Middle frontal gyrus (tissue), 1 donor: ENCODE results near the gene EXOC4.

Experiments used
- DNase-seq: peaks from one replicate; pipeline ENCODE4 v3.0.0-alpha.2; 2015; ENCODE audit warnings: low spot score; ENCODE audit errors: extremely low spot score

The EXOC4 gene

DNA sequence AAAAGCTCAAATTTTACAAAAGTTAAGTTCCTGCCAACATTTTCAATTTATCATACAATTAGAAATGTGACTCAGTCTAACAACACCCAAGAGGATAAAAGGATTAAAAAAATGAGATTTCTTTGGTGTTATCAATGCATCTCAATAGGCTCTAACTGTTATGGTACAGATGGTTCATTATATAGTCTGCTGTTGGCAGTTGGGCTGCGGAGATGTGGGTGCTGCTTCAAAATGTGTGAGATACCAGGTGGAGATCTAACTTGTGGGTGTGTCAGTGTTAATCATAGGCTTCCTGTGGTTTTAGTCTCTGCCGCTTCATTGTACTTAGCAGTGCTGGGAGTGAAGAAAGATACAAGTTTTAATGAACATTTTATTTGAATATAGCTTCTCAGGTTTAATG lies 231.2 kb downstream of the EXOC4 start:
- peak; percentile 14 for DNase-seq

DNA sequence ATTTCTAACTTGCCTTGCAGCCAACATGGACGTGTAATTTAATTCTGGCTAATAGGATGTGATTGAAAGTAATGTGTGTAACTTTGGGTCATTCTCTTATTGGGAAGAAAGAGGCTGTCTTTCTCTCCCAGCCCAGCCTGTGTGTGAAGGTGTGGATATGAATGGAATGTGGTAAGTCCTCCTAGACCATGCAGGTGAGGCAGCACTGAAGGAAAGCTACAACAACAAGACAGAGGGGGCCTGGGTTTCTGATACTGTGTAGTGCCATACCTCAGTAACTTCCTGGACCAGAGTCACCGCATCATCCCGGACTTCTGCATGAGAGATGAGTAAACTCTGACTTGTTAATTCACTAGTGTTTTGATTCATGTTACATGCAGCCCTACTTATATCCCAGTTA lies 237.0 kb downstream of the EXOC4 start:
- no peak for DNase-seq

DNA sequence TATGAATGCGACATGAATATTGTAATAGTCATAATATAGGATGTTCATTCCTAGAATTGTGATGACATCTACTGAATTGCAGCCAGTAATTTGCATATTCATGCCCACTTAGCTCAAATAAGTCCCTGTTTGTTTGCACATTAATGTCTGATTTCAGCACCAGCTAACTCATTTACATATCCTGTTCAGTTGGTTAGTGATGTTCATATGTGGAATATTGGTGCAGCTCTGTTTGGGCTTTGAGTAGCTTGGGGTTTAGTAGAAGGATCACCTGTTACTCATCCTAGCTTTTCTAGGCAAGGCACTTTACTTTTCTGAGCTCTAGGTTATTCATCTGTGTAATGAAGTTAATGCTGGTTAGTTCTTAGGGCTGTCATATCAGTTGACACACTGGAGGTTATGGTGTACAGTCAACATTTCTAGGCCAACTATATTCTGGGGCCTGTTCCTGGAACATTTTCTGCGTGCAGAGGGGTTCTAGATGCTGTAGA lies 238.4 kb downstream of the EXOC4 start:
- no peak for DNase-seq

DNA sequence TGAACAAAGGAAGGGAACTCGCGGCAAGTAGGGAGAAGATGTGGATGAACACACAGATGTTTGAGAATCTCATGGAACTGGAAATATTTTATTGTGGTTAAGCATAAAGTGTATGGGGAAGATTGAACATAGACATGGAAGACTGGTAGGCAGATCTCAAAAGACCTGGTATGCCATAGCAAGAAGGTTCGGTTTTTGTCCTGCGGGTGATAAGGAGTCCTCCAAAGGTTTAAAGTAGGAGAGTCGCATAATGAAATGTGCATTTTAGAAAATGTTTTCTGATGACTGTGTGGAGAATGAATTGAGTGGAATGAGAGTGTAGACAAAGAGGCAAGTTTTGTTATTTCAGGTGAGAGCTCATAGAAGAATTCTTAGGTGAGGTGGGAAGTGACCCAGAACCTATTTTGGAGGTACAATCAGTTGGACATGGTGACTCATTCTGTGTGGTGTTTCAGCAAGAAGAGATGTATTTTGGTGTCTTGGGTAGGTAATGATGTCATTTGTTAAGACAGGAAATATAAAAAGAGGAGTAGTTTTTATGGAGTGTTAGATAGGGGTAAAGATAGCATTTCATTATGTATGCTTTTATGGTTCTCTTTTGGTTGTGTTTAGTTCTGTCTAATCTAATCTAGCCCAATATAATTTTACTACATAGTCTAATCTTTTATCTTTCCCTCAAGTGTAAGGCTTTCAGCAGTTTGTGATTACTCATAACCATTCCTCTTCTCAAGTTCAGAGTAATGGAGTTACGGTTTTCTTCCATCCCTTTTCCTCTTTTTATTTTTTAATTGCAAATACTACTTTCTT lies 239.2 kb downstream of the EXOC4 start:
- no peak for DNase-seq

DNA sequence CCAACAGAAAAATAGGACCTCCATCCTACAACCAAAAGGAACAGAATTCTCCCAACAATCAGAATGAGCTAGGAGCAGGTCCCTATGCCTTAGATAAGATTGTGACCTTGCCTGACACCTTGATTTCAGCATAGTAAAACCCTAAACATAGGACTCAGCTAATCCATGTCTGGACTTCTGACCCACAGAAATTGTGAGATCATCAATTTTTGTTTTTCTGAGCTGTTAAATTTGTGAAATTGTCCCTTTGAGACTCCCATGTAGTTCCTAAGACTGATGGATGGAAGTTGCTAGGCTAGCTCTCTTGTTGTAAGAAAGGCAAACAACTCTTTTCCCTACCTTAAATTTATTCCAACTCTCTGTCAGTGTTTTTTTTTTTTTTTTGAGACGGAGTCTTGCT lies 244.2 kb downstream of the EXOC4 start:
- no peak for DNase-seq

DNA sequence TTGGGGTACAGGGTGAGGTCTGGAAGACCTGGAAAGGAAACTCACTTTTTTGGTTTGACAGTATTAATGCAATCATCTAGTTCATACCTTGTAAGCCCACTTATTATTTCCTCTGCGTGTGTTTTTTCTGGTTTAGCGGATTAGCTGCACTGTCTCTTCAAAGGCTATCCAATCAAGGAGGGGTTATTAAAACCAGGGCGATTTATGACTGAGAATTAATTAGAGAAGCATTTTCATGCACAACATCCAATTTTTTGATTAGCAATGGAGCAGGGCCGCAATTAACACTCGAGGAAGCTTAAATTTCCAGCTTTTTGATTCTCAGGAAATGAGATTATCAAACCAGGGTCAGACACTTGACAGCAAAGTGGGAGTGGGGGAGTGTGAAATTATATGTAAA lies 248.9 kb downstream of the EXOC4 start:
- DNase-seq, result no peak

DNA sequence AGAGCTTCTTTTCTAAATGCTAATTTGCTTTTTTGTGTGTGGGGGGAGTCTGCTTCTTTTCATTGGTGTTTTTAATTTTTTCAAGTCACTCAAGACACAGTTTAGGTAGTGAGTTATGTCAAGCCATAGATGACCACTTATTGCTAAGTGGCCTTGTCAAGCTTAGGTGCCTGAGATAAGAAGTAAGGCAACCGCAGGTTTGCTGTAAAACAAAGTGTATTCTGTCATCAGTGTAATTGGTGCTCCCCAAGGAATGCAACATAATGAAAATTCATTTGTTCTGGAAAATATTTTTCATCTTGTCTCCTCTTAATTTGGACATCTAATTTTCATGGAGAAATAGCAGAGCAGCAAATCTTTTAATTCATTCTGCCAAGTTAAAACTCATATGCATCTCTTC lies 249.6 kb downstream of the EXOC4 start:
- no peak for DNase-seq

DNA sequence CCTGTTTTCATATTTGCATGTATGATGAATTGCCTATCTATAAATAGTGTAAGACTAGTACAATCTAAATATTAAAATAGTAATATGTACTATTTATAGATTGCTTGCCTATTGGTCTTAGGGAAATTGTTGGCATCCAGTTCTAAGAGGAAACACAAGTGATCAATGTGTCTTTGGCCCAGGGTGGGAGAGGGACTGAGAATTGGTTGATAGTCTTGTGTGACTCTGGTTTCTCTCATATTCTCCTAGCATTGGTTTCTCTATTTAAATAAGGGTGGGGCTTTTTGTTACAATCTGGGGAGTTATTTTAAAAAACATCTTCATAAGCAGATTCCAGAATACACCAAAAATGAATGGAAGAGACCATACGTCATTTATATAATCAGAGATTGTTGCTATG lies 250.1 kb downstream of the EXOC4 start:
- no peak for DNase-seq

DNA sequence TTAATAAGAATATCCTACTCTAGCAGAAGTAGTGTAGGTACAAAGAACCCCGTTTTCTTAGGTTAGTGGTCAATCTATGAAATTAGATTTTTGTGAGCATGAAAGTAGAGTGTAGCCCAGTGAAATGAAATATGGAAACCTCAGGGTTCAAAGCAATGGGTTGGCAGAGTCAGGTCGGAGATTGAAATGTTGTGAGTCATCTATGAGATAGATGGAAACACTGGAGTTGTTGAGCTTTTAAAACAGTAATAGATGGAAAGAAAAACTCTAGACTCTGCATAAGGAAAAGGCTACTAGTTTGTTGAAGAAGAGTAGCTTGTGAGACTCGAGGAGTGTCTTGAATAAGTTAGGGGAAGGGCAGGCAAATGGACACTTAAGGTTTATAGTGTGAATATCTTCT lies 251.9 kb downstream of the EXOC4 start:
- no peak for DNase-seq

DNA sequence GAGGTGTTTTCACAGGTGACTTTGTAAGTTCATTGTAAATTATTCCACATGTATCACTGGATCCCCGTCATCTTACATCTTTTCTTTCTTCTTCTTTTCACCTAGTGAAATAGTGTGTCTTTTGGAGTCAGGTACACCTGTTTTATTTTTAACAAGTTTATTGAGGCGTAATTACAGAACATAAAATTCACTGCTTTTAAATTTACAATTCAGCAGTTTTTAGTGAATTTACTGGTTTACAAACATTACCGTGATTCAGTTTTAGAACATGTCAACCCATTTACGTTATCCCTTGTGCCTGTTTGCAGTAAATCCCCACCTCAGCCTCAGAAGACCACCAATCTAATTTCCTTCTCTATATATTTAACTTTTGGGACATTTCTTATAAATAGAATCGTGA lies 256.9 kb downstream of the EXOC4 start:
- DNase-seq, result no peak

DNA sequence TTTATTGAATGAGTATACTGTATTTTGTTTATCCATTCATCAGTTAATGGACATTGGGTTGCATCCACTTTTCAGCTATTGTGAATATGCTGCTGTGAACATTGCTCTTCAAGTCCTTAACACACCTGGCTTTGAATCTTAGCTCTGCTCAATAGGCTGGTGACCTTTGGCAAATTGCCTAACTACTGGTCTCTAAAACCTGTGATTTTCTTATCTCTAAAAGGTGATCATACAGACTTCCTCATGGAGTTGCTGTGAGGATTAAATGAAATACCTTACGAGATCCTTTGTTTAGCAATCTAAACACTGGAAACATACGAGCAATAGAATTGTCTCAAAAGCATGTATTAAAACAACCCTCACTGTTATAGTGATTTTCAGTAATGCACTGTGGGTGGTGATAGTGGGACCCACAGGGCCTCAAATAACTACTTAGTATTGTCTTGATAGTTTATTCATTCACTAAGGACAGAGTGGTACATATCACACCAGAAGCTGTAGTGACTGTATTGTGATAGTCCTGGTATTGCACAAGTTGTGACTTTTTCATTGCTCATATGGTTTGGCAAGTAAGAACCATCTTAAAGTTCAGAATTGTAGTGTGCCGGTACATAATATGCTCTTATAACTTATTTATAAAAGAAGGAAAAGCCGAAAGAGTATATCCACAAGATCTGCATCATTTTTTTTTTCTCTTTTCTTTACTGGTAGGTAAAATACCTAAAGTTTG lies 257.6 kb downstream of the EXOC4 start:
- no peak for DNase-seq

DNA sequence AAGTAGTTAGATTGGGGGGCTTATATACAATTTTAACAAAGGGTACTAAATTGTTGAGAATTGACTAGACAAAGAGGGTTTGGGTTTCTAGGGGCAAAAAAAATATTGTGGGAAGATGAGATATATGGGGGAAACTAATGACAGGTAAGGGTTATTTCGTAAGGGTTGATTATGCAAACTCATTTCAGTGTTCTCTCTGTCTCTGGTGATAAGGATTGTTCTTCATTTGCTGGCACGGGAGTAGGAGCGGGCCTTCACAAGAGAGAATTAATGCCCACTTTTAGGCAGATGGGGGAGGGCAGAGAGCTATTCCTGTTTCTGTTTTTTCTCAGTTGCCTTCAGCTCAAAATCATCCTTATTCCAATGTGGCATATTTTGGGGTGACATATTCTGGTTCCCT lies 258.4 kb downstream of the EXOC4 start:
- no peak for DNase-seq

DNA sequence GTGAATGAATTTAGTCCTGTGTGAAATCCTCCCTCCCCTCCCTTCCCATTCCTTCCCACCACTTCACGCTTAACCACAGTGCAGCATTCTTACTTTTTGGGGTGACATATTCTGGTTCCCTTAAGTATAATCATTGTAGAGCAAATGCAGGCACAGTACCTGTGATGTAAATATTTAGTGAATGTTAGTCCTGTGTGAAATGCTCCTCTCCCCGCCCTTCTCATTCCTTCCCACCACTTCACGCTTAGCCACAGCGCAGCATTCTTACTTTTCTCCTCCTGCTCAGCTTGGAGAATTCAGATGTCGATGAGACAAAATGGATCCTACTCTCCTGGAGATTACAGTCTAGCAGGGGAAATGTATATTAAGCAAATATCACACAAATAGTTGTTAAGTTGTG lies 258.8 kb downstream of the EXOC4 start:
- no peak for DNase-seq

DNA sequence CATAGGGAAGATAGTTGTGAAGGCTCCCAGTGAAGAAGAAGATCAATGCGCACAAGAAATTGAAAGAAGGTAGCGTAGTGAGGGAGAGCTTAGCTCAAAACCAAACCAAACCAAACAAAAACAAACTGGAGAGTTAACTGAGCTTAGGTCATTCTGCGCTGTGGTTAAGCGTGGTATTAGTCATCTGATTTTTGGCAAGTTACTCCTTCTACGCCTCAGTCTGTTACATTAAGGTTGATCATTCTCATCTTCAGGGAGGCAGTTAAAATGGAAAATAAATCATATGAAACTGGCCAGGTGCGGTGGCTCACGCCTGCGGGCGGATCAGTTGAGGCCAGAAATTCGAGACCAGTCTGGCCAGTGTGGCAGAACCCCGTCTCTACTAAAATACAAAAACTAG lies 259.7 kb downstream of the EXOC4 start:
- no peak for DNase-seq

DNA sequence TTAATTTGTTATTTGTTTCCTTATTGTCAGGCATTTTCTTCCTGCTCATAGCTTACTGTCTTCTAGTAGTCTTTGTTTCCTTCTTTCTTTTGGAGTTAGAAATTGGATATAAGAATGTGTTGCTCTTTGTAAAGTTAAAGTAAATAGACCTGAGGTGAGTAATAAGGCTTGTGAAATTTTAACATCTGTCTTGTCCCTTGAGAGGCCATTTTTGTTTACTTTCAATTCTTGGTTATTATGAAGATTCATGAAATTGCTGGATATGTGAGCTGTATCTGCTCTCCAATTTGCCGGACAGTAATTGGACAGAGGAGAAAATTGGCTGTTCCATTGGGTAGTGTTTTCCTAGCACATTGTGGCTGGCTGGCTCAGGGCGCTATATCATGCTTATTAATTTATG lies 260.7 kb downstream of the EXOC4 start:
- DNase-seq, result no peak

DNA sequence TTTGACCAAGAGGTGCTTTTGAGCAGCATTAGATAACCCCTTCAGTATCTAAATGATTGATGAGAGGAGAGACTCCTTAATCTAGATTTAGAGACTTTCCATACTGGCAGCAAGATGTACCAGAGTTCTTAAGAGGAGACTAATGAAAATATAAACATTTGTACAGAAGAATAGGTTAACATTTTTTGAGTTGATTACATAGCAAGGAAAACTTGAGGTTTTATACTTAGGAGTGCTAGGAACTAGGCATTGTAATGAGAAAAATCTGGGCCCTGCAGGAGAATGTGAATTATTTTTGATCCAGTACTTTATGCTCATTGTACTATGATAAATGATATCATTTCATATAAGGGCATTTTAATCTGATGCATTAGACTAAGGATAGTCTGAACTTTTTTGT lies 261.7 kb downstream of the EXOC4 start:
- no peak for DNase-seq

DNA sequence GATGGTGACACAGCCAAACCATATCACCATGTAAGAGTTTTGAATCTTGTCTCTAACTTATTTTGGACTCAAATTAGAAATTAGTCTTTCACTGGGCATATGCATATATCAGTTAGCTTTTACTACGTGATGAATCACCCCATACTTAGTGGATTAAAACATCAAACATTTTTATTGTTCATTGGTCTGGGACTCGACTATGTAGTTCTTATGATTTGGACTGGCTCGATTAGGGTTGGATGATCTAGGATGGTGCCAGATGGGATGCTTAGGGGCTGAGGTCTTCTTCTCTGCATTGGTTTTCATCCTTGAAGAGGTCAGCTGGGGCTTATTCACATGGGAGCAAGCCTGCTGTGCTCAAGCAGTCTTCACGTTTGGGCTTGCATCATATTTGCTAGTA lies 264.9 kb downstream of the EXOC4 start:
- no peak for DNase-seq

DNA sequence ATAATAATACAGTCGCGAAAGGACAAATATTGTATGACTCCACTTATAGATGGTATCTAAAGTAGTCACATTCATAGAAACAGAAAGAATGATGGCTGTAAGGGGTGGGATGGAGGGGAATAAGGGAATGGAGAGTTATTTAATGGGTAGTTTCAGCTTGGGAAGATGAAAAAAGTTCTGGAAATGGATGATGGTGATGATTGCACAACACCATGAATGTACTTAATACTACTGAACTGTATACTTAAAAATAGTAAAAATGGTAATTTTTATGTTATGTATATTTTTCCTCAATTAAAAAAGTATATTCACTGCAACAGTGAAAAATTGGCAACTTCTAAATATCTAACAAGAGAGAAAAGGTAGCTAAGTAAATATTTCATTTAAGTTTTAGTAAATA lies 265.8 kb downstream of the EXOC4 start:
- DNase-seq, result no peak

DNA sequence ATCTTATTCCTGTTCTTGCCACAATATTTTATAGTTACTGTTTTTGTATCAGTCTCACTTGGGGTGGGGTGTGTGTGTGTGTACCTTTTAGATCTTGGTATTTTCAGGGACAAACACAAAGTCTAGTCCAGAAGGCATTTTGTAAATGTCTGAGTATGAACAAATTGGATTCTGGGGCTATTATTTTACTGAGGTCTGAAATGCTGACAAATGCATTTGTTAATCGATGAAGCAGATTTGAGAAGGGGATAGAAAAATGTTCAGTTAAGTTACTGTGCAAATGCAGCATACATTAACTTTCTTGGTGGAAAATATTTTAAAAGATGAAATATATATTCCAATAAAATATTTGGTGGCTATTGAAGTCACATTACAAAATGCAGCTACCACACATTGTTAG lies 267.4 kb downstream of the EXOC4 start:
- no peak for DNase-seq

DNA sequence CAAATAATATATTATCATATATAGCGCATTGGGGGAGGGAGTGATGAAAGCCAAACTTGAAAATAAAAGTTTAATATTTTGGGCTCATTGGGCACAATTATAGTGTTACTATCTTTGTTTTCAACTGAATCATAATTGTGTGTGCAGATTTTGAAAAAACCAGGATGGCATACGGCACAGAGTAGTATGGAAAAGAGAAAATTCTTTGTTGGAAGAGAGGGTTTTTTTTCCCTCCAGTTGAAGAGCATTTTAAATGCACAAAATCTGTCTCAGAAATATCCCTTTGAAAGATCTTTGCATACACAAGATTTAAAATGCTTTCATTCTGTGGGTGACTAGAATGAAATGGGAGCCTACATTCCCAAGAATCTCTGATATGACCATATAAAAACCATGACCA lies 269.6 kb downstream of the EXOC4 start:
- no peak for DNase-seq

DNA sequence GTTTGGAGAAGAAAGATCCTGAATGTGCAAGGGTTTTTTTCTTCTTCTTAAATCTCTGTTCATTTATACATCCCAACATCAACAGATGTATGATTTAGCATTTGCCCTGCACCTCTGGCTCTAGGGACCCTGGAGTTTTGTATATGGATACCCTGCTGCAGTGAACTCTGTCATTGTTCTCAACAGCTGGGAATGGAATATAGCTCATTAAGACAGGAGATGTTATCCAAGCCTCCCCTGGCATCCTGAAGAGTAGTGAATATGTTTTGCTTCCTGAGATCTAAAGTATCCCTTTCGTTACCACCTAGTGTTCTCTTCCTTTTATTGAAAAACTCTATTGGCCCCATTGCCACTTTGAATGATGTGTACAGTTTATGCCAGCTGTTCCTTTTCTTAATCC lies 275.9 kb downstream of the EXOC4 start:
- DNase-seq, result no peak

DNA sequence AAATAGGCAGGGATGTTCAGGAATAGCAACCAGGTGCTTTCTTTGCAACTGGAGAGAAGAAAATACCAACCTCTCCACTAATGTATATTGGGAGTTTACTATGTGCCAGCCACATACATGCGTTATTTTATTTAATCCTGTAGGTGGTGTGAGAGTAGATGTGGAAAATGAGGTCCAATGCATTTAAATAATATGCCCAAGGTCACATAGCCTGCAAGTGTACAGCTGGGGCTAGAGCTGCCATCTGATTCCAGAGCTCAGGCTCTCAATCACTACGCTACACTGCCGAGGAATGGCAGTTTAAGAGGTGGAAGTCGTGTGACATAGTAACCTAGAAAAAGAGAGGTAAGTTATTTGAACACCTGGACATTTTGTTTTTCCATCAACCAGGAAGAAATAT lies 277.0 kb downstream of the EXOC4 start:
- DNase-seq, result no peak

DNA sequence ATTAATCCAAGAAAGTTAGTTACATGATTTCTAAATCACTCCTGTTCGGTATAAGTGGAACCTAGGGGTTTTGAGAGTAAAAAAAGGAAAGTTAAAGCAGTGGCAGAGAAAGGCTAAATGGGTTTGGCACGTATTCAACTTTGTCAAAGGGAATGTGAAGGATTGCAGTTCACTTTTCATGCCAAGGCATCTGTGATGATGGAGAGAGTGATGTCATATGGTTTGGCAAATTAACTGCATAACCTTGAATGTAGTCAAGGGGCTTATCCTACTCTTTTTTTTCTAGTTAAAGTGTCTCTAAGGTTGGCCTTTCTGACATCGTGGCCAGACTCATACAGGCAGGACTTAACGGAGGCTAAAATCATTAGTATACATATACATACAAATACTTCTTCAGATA lies 277.8 kb downstream of the EXOC4 start:
- no peak for DNase-seq
